ENCODE measurements around the gene SPATA16.
"Not testable (repeated sequence)": the region's sequence is repeated elsewhere in the genome, so short reads cannot be mapped to it uniquely, and the experiment has no call there.

The SPATA16 gene

GRCh38 chr3:172877011-172877410 is 264.0 kb downstream of the SPATA16 start:
- DNase-seq (ENCODE audit: low spot score), result no peak

DNA sequence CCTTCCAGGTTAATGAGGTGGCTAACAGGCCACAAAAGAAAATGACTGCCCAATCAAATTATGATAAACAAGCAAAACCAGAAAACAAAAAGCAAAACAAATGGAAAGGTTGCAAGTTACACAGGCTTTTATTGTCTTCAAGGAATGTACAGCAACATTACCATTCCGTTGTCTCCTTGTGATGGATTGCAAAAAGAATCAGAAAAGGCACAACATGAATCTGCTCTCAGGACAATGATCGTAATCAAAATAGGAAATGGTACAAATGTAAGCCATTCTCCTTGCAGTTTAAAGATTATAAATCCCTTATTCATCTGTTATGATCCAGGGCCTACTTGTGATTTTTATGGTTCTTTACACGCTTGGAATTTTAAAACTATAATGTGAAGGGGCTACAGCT is 264.7 kb downstream of the SPATA16 start:
- DNase-seq (ENCODE audit: low spot score), result no peak

DNA sequence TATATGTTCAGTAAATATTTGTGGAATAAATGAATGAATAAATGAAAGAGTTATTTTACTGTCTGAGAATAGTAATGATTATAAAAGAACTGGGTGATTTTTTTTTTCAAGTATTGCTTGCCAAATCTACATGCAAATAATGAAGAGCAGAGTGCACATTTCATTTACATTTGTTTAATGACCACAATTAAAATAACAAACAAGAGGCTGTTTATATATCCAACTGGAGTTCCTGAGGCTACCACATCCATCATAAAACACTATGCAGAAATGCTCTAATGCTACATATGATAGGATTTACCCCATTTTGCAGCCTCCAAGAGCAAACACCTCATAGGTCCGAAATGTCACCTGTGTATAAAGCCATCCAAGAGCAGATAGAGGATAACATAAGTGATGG is 266.0 kb downstream of the SPATA16 start:
- no peak for DNase-seq (ENCODE audit: low spot score)

- DNase-seq (ENCODE audit: low spot score), result no peak
Observed at GRCh38 chr3:172869784-172870518, 271.1 kb downstream of the SPATA16 start.

GRCh38 chr3:172869368-172869771 is 271.7 kb downstream of the SPATA16 start:
- DNase-seq (ENCODE audit: low spot score), result no peak

GRCh38 chr3:172868582-172869200 is 272.3 kb downstream of the SPATA16 start:
- DNase-seq (ENCODE audit: low spot score), result no peak

DNA sequence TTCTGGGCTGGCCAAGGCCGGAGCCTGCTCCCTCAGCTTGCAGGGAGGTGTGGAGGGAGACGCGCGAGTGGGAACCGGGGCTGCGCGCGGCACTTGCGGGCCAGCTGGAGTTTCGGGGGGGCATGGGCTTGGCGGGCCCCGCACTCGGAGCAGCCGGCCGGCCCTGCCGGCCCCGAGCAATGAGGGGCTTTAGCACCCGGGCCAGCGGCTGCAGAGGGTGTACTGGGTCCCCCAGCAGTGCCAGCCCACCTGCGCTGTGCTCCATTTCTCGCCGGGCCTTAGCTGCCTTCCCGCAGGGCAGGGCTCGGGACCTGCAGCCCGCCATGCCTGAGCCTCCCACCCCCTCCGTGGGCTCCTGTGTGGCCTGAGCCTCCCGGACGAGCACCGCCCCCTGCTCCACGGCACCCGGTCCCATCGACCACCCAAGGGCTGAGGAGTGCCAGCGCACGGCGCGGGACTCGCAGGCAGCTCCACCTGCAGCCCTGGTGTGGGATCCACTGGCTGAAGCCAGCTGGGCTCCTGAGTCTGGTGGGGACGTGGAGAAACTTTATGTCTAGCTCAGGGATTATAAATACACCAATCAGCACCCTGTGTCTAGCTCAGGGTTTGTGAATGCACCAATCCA is 274.2 kb downstream of the SPATA16 start:
- not testable (repeated sequence) for DNase-seq (ENCODE audit: low spot score)

- DNase-seq (ENCODE audit: low spot score), result no peak
Observed at GRCh38 chr3:172859041-172859440, 282.0 kb downstream of the SPATA16 start.

GRCh38 chr3:172856795-172857742 is 284.0 kb downstream of the SPATA16 start:
- DNase-seq (ENCODE audit: low spot score), result no peak

DNA sequence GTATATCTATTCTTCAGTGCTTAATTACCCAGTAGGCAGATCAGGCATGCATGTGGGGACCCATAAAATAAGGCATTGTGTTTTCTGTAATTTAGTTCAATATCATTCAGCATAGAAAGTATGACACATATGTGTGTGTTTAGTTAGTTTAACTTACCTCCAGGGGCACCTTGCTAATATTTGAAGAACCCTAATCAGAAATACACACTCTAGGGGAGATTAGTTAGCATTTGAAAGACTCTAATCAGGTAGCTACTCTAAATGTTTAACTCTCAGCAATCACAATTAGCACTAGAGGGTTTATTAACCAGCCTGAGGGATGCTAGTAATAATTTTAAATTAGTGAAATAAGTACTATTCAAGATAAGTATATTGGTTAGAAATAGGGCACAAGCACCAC is 286.0 kb downstream of the SPATA16 start:
- DNase-seq (ENCODE audit: low spot score), result no peak

DNA sequence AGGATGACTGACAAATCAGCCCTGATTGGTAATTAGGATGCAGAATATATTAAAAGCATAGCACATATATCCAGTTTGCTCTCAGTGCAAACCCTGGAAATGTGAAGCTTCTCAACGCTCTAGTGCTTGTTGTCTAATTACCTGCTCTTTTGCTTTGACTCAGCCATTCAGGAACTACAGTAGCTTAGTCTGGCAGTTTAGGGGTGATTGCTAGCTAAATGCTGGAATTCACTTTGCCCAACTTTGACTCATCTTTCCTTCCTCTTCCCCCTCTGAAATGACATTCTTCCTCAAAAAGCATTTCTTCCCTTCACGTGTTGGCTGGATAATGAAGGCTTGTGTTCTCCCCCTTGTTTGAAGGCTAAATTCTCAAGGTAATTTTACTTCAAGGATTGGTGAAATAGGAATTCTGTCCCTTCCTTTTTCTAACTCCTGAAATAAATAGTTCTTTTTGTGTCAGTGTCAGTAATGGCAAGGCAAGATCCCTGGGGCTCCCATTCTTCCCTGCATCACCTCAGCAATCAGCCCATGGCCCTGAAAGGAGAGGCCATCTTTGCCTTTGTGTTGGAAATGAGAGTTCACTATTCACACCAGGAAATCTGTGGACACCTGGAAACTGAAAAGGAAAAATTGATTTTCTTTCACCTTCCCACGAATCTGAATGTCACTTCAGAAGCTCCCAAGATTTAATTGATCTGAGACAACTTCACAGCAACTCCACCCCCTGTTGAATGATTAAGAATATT is 286.9 kb downstream of the SPATA16 start:
- no peak for DNase-seq (ENCODE audit: low spot score)

- DNase-seq (ENCODE audit: low spot score), result no peak
Observed at GRCh38 chr3:172853005-172853404, 288.0 kb downstream of the SPATA16 start.

DNA sequence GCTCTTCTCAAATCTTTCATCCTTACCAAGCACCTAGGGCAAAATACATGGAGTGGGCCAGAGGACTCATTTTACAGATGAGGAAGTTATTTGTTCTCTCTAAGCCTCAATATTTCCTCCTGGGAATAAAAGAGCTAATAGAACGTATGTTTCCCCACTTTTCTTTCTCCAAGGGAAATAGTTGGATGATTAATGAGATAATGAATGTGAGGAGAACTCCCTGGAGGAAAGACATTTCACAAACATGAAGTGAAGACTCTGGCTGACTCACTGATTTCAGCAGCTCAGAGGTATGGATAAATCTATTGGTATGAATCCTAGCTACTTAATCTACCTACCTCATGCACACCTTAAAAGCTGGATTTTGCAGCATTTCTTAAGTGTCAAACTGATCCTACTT is 292.1 kb downstream of the SPATA16 start:
- no peak for DNase-seq (ENCODE audit: low spot score)

GRCh38 chr3:172847292-172847691 is 293.7 kb downstream of the SPATA16 start:
- no peak for DNase-seq (ENCODE audit: low spot score)

DNA sequence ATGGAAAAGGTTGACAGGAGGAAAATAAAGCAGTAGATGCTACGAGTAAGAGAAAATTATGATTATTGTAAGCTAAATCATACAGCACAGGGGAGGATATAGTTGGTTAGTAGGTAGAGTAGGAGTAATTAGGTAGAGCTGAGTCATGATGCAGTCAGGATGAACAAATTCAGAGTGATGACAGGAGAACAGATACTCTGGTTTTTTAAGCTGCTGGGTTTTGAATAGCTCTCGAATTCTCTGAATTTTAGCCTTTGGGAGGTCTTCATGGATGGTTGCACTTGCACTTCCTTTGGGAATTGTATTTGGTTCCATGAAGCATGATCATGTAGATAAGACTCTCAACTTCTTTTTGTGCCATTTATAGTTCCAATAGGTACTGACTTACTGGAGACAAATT is 294.3 kb downstream of the SPATA16 start:
- DNase-seq (ENCODE audit: low spot score), result no peak

DNA sequence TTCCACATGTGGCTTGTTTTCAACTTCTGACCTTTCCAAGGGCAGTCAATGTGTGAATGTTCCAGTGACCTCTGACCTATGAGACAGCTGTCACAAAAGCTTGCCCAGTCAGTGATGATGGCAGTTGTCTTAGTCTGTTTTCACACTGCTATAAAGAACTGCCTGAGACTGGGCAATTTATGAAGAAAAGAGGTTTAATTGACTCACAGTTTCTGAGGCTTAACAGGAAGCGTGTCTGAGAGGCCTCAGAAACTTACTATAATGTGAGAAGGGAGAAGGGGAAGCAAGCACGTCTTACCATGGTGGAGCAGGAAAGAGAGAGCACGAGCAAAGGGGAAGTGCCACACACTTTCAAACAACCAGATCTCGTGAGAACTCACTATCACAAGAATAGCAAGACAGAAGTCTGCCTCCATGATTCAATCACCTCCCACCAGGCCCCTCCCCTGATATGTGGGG is 294.9 kb downstream of the SPATA16 start:
- no peak for DNase-seq (ENCODE audit: low spot score)

DNA sequence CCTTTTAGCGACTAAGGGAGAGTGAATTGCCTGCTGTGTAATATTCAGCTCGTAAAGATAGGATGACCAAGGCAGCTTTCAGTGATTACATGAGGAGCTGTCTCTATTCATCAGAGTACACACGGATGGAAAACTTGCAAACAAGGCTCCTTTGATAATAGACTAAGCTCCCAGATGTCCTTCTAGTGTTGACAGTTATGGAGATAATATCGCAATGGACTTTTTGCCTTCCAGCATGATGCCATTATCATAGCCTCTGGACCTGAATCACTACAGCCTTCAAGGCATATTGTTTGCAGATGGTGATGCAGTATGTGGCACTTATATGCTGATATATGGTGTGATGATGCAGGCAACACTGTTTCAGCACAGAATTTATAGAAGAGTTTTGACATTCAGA is 296.6 kb downstream of the SPATA16 start:
- DNase-seq (ENCODE audit: low spot score), result no peak

GRCh38 chr3:172840913-172841312 is 300.1 kb downstream of the SPATA16 start:
- no peak for DNase-seq (ENCODE audit: low spot score)

DNA sequence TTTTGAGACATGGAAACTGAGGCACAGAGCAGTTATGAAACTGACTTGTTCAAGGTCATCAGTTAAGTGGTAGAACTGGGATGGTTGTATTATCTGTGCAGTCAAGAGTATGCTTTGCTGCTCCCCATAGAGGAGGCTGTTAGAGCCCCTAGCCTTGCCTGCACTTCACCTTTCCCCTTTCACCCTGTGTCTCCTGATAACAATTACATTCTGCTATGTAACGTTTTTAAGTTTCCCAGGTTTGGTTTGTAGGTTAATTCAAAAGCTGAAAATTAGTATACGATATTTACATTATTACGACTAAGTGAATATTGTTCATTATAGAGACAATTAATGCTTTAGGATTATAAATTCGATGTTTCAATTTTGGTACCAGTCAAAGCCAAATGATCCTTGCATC is 300.6 kb downstream of the SPATA16 start:
- no peak for DNase-seq (ENCODE audit: low spot score)

DNA sequence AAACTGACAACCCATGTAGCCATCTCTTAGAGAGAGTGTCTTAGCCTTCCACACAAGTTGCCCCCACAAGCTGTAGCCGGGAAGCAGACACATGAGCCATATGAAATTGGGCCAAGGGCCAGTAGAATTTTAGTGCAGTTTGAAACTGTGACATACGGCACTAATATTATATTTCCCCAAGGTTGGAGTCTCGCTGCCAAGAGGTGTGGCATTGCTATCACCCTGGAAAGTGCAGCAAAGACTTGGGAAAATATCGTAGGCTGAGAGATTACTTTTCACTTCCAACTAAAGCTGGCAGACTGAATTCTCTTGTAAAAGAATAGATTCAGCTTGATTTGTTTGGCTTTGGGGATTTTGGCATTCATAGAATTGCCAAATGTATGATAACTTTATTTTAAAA is 301.4 kb downstream of the SPATA16 start:
- no peak for DNase-seq (ENCODE audit: low spot score)
